HG02588 (cell line): ENCODE measurements around the gene PDE7B.

ENCODE experiments used
- ATAC-seq: cut with Tn5 transposase; IDR thresholded peaks from one replicate; pipeline ENCODE4 v1.9.1; 2021; ENCODE audit warnings: mild to moderate bottlenecking, moderate library complexity; ENCODE audit not compliant: unreplicated experiment

Gene PDE7B

GRCh38 chr6:135983093-135983492, 131.6 kb downstream of the PDE7B start:
- no peak for ATAC-seq

DNA sequence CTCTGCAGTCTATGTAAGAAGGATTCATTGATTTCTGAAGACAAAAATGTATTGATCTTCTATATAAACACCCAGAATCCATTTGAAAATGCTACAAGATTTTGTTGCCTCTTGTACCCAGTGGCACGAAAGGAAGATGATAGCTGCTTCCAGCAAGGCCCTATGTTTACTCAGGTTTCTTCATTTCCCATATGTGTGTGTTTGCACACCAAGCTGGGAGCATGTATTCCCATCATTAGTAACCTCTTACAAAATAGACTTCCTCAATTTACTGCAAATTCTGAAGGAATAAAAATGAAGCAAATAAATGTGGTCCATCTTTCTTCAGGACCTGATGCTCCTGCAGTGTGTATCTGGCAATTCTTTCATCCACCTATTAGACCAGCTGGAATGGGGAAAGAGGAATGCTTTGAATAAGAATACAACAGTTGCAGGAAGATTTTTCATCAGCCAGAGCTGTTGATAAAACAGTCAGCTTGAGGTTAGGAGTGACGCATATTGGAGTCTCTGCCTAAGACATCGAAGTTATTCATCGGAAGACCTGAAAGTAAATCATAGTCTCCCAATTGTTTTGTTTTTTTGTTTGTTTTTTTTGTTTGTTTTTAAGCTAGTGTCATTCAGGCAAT, 132.3 kb downstream of the PDE7B start:
- no peak for ATAC-seq

DNA sequence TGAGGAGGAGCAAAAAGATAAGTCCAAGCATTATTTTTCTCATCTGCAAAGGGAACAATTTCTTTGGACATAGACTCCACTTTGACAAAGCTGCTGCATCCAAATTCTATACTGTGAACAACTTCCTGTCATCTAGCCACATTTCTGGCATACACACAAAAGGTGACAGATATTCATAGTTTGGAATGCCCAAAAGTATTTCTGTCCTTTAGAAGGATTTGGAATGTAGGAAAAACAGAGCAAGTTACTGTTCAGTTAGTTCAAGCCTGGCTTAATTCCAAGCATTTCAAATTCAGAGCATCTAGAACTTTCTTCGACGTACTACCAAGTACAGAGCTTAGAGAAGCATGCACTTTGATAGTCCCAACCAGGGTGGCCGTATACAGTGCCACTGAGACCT, 134.0 kb downstream of the PDE7B start:
- ATAC-seq: no peak

DNA sequence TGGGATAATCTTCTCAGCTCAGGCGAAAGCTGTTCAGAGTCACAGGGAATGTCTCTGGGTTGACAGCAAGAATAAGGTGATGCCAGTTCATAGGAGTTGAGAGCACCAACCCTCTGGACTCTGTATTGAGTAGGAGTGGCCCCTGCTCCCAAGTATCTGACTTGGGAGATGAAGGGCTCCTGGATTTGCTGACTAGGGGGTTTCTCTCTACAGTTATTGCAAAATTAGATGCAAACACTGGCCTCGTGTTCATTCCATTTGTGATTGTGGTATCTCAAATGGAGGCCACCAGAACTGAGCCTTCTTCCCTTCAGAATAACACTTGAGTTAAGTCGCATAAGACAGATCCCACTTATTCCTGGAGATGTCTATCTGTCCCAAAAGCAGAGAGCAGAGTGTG, 135.7 kb downstream of the PDE7B start:
- no peak for ATAC-seq

DNA sequence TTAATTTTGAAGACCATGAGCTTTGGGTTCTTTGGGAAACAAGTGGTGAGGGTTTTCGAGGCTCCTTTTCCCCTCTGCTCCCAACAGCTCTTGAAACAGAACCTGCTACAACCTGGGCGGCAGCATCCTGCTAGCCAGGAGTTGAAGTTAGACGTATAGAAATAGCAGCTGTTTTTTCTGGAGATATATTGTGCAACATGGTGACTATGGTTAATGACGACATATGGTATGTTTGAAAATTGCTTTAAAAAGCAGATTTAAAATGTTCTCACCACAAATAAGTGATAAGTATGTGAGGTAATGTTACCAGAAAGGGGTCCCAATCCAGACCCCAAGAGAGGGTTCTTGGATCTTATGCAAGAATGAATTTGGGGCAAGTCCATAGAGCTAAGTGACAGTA, 138.9 kb downstream of the PDE7B start:
- ATAC-seq: no peak

GRCh38 chr6:135990855-135991464, 139.5 kb downstream of the PDE7B start:
- ATAC-seq: no peak

- ATAC-seq: no peak
Observed at GRCh38 chr6:135992739-135993138, 141.2 kb downstream of the PDE7B start.

DNA sequence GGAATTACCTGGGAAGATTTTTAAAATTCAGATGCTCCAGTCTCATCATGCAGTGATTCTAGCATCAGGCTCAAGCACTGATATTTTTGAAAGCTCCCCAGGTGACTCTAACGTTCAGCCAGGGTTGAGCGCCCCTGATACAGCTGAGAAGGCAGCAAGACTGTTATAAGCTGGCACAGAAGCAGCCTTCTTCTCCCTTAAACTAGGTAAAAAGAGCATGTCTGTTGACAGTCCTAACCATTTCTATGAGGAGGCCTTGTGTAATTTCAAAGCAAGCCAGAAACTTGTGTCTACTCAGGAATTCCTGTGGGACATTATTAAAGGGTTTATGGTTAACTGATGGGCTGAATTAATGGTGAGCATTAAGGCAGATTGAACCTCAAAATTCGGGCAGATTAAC, 141.9 kb downstream of the PDE7B start:
- ATAC-seq: no peak

GRCh38 chr6:135994857-135995544, 143.5 kb downstream of the PDE7B start:
- no peak for ATAC-seq

- no peak for ATAC-seq
Observed at GRCh38 chr6:135995545-135995898, 144.0 kb downstream of the PDE7B start.

DNA sequence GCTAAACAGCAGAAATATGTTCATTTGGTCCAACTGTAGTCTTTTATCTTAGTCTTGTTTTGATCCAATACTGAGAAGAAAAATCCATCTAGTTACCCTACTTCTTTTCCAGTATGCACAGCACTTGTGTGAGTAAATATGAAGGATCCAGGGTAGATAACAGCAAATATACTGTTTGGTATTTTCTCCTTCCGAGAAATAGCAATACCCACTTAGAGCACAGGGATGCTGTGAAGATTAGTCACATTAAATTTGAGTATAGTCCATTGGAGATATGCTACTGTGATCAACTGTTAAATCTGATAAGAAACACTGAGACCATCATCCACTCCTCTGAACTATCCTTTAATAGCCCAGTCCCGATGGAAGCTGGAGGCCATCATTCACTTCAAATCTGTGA, 145.2 kb downstream of the PDE7B start:
- no peak for ATAC-seq

DNA sequence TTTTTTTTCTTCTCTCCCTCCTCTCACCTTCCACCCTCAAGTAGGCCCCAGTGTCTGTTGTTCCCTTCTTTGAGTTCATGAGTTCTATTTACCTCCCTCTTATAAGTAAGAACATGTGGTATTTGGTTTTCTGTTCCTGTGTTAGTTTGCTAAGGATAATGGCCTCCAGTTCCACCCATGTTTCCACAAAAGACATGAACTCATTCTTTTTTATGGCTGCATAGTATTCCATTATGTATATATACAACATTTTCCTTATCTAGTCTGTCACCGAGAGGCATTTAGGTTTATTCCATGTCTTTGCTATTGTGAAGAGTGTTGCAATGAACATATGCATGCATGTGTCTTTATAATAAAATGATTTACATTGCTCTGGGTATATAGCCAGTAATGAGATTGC, 147.9 kb downstream of the PDE7B start:
- no peak for ATAC-seq

- no peak for ATAC-seq
Observed at GRCh38 chr6:136007345-136007744, 155.8 kb downstream of the PDE7B start.

- ATAC-seq: no peak
Observed at GRCh38 chr6:136011475-136011874, 160.0 kb downstream of the PDE7B start.

DNA sequence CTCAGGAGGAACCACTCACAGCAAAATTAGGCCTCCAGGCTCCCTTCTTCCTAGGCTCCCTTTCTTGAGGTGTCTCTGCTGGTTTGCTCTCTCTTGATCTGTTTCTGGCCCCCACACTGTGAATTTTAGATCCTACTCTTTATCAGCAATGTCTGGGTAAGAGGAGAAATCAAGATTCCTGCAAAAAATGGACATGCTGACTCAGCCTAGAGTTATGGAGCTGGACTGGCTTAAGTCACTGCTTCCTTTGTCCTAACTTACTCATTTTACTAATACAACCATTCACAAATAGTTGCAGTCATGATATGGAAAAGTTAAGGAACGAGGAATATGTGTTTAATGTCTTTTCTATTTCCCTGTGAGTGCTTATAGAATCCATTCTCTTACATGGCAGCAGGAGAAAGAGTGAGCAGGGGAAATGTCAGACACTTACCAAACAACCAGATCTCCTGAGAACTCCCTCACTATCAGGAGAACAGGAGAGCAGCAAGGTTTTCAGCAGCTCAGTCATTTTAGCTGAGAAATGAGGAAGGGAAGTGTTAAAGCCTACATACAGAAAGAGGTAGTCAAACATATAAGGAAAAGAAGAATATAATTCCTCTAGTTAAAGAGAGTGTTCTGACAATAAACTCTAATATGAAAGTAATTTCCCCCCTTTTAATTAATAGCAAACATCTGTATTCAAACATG, 160.8 kb downstream of the PDE7B start:
- no peak for ATAC-seq

DNA sequence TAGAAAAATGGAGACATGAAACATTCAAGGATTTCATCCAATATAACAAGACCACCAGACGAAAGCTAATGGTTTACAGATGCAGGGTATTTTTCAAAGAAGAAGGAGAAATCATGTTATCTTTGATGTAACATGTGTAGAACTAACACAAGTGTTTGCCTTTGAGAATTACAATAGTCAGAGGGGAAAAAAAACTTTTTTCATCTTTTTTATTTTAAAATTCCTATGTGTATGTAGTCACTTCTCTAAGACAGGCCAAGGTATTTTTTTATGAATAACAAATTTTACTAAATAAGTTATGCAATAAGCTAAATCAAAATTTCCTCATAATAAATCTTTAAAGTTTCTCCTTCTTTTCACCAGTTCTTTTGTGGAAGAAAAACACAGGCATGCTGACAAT, 161.4 kb downstream of the PDE7B start:
- ATAC-seq: no peak

DNA sequence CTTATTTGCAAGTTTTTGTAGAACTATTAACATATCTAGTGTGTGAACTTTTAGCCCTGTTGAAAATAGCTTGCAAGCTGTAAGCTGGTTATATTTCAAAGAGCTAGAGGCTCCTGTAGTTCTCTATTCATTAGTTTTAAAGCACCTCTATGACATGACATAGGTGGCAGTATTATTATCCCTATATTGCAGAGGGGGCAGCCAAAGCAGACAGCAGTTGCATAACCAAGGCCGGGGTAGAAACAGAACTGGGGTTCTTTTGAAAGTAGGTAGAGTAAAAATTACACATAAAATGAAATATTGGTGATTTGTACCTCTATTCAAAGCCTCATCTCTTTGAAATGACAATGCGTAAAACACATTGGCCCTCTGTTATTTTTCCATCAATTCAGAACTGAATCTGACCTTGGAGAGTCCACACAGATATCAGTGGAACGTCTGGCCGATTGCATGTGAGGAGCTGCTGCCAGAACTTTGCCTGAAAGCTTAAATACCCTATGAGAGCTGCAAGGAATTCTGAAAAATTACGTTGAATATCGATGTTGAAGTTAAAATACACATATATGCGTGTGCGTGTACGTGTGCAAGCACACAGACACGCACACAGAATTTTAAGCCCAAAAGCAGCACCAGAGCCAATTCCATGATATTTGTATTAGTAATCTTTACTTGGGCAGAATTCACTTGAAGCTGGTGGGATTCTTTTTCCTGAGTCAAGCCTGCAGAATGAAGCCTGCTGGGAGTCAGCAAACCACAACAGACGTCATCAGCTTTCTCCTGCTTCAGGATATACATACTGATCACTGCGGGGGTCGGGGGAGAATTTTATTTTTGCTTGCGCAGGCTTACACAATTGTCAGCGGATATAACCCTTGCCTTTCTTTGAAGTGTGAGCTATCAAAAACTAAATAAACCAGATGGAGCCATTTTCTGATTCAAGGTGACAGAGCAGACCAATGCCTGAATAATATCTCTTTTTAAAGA, 163.2 kb downstream of the PDE7B start:
- ATAC-seq: no peak

DNA sequence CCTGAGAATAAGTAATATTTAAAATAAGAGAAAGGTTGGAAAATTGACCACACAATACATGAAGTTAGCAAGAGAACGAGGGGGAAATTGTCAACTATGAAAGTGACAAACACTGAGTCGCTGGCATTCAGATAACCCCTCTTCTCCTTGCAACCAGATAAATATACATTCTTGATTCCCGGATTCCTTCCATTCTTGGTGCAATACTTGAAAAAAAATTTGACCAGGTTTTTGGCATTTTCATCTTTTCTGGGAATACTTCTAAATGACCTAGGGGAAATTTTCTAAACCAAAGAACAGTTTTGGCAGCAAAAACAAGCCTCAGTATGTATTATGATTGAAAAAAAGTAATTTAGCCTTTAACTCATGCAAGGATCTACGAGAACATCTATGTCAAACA, 164.0 kb downstream of the PDE7B start:
- ATAC-seq: no peak

DNA sequence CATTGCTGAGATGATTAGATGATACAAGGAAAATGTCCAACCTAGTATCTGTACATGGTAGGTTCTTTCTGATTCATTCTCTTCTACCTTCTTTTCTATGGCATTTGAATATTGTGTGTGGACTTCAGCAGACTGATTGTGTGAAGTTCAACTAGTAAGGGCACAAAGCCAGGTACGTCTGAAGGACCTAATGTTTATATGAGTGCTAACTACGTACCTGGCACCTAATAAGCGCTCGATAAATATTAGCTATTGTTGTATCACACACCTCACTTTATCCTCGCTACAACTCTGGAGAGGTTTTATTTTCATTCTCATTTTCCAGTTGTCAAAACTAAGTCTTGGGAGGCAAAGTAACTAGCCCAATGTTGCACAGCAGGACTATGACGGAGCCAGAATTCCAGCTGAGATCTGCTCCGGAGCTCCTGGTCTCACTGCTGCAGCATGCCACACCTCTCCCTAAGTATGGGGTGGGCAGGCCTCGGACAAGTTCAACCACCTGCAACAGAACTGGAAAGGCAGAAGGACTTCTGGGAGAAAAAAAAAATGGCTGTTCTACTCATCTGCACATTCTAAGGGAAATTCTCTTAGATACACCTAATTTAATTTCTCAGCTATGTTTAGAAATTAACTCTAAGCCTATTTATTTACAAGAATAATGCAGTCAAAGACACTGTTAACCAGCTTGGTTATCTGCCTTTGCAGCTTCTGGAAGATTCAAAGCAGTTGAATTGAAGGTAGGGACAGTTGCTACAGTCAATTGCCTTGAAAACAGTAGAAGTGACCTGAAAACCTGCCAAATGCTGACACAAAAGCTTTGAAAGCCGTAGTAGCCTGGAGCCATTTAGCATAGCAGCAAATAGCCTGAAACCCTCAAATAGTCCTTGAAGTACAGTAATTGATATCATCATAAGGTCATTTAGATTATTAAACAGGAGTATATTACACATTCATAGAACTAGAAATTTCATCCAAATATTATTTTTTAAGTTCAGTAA, 165.0 kb downstream of the PDE7B start:
- no peak for ATAC-seq

DNA sequence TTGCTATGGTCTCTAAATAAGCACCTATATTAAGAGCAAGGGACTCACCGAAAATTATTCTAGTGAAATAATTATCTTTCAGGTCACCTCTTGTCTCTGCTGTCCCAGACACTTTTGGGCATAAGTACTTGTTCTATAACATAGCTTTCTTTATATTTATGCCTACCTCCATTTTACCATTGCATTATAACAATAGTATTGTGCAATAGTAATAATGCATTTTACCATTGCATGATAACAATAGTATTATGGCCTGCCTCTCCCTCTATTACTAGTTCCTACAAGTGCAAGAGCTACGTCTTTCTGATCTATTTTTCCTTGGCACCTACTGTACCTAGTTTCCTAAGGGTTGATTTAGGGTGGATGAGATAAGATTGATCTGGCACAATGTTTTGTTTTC, 169.2 kb downstream of the PDE7B start:
- no peak for ATAC-seq
